Measurements from ENCODE around the gene TREM2.

- TF ChIP-seq, protein P1, sequence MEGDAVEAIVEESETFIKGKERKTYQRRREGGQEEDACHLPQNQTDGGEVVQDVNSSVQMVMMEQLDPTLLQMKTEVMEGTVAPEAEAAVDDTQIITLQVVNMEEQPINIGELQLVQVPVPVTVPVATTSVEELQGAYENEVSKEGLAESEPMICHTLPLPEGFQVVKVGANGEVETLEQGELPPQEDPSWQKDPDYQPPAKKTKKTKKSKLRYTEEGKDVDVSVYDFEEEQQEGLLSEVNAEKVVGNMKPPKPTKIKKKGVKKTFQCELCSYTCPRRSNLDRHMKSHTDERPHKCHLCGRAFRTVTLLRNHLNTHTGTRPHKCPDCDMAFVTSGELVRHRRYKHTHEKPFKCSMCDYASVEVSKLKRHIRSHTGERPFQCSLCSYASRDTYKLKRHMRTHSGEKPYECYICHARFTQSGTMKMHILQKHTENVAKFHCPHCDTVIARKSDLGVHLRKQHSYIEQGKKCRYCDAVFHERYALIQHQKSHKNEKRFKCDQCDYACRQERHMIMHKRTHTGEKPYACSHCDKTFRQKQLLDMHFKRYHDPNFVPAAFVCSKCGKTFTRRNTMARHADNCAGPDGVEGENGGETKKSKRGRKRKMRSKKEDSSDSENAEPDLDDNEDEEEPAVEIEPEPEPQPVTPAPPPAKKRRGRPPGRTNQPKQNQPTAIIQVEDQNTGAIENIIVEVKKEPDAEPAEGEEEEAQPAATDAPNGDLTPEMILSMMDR (IDR thresholded peaks at IDR 0.05) = no peak
- no peak for TF ChIP-seq POLR2A (IDR thresholded peaks at IDR 0.05)
Observed at GRCh38 chr6:41163419-41163717, 452 bp upstream of the TREM2 start.

All from body of pancreas (tissue), 4 donors.